A549 (cell line): ENCODE data around the gene DOCK7. TPM values are rescaled to one million over a fixed set of nuclear protein-coding genes. Genes with fewer than 3 reads are reported as not detected.

Experiments
- ATAC-seq, 2 experiments: fragments of 200-7000 bp in 1 of 2; fragments of >200 bp in 1 of 2; cut with Nextera tagmentation in 1 of 2; cut with Tn5 transposase in 1 of 2; 3 replicates each; pipeline versions ENCODE4 v1.8.0 to v1.9.1; 2018 to 2020; ENCODE audit warnings: mild to moderate bottlenecking in 1 of 2, moderate library complexity in 1 of 2
- CTCF ChIA-PET: fragments of 300-600 bp; sonication (Branson Sonifier 250); formaldehyde crosslinking; extraction: SDS; loops from one replicate; lab custom pipeline; 2021; ENCODE audit warnings: antibody characterized with exemption, inconsistent platforms; lab: Yijun Ruan, JAX
- POLR2A ChIA-PET: fragments of 350-600 bp; formaldehyde crosslinking; extraction: SDS; loops from one replicate; lab custom pipeline; 2021; ENCODE audit warnings: antibody characterized with exemption, inconsistent platforms; lab: Yijun Ruan, JAX
- DNase-seq, 2 experiments: peaks; one replicate each; pipeline versions ENCODE4 v3.0.0 to v3.0.0-alpha.2; 2011 to 2016; ENCODE audit warnings: low read depth in 1 of 2, low spot score in 1 of 2
- FAIRE-seq: peaks from 2 replicates; lab custom pipeline; 2011; peaks lifted over from hg19 to GRCh38; lab: Jason Lieb, UNC
- H3K27ac ChIP-seq, 2 experiments: fragments of >200 bp; sonication (Bioruptor Twin); formaldehyde crosslinking; 3 replicates each; pipeline ENCODE4 v1.5.1; 2016 to 2017
- H3K4me1 ChIP-seq: fragments of >200 bp; sonication (Bioruptor Twin); formaldehyde crosslinking; 3 replicates; pipeline ENCODE4 v1.6.1; 2016
- H3K4me2 ChIP-seq: fragments of >200 bp; sonication (Bioruptor Twin); formaldehyde crosslinking; 3 replicates; pipeline ENCODE4 v1.6.1; 2016
- H3K4me3 ChIP-seq: fragments of >200 bp; sonication (Bioruptor Twin); formaldehyde crosslinking; 3 replicates; pipeline ENCODE4 v1.5.1; 2016
- H3K9me3 ChIP-seq: fragments of >200 bp; sonication (Bioruptor Twin); formaldehyde crosslinking; 3 replicates; pipeline ENCODE4 v1.6.1; 2016
- BCL3 ChIP-seq: fragments of >200 bp; sonication (Bioruptor Twin); formaldehyde crosslinking; IDR thresholded peaks from 3 replicates; pipeline ENCODE4 v1.6.1; 2016
- CEBPB ChIP-seq, 2 experiments: fragments of >200 bp in 1 of 2; sonication (Bioruptor Twin) in 1 of 2; formaldehyde crosslinking in 1 of 2; IDR thresholded peaks; 2 replicates each; pipeline ENCODE4 v1.6.1; 2012 to 2016
- CHD4 ChIP-seq: fragments of 200-600 bp; sonication (generic); IDR thresholded peaks from 2 replicates; pipeline ENCODE4 v1.6.1; 2016; ENCODE audit warnings: antibody characterized with exemption, mild to moderate bottlenecking, borderline replicate concordance
- EHF ChIP-seq: fragments of 250-450 bp; sonication (Bioruptor Pico); IDR thresholded peaks from 2 replicates; pipeline ENCODE4 v1.5.0; 2020; ENCODE audit warnings: mild to moderate bottlenecking
- ESRRA ChIP-seq: fragments of 150-350 bp; IDR thresholded peaks from 2 replicates; pipeline ENCODE4 v1.6.1; 2014; ENCODE audit warnings: mild to moderate bottlenecking, low read length, borderline replicate concordance
- GATA3 ChIP-seq: IDR thresholded peaks from 2 replicates; pipeline ENCODE4 v1.6.1; 2012; ENCODE audit warnings: borderline replicate concordance
- KDM1A ChIP-seq: fragments of 200-600 bp; sonication (generic); IDR thresholded peaks from 2 replicates; pipeline ENCODE4 v1.6.1; 2016; ENCODE audit warnings: low read depth, mild to moderate bottlenecking
- KDM5A ChIP-seq: fragments of 200-600 bp; sonication (generic); IDR thresholded peaks from 2 replicates; pipeline ENCODE4 v1.6.1; 2016; ENCODE audit warnings: antibody characterized with exemption, mild to moderate bottlenecking
- NFE2L2 ChIP-seq: fragments of 150-350 bp; conservative IDR thresholded peaks from 2 replicates; pipeline ENCODE4 v1.6.1; 2014; ENCODE audit warnings: low read length
- NPAS2 ChIP-seq: fragments of 250-450 bp; sonication (Bioruptor Pico); IDR thresholded peaks from 2 replicates; pipeline ENCODE4 v1.8.0; 2022; ENCODE audit warnings: mild to moderate bottlenecking, moderate library complexity, borderline replicate concordance
- NR3C1 ChIP-seq: fragments of >200 bp; sonication (Bioruptor Twin); formaldehyde crosslinking; IDR thresholded peaks from 3 replicates; pipeline ENCODE4 v1.6.1; 2017
- PHF8 ChIP-seq: fragments of 200-600 bp; sonication (generic); IDR thresholded peaks from 2 replicates; pipeline ENCODE4 v1.6.1; 2016; ENCODE audit warnings: low read depth, mild to moderate bottlenecking, antibody characterized with exemption, moderate library complexity, borderline replicate concordance
- POLR2A ChIP-seq: IDR thresholded peaks from 2 replicates; pipeline ENCODE4 v1.6.1; 2012; ENCODE audit warnings: mild to moderate bottlenecking, low read length
- RAD21 ChIP-seq, 2 experiments: fragments of >200 bp in 1 of 2; sonication (Bioruptor Twin) in 1 of 2; formaldehyde crosslinking in 1 of 2; IDR thresholded peaks in 1 of 2; conservative IDR thresholded peaks in 1 of 2; 2 replicates in 1 of 2; 3 replicates in 1 of 2; pipeline ENCODE4 v1.6.1; 2012 to 2018; ENCODE audit warnings: inconsistent platforms in 1 of 2
- RARB ChIP-seq: fragments of 250-450 bp; sonication (Bioruptor Pico); IDR thresholded peaks from 2 replicates; pipeline ENCODE4 v1.8.0; 2021; ENCODE audit warnings: mild to moderate bottlenecking, moderate library complexity
- REST ChIP-seq: fragments of 200-600 bp; sonication (generic); IDR thresholded peaks from 2 replicates; pipeline ENCODE4 v1.6.1; 2016; ENCODE audit warnings: antibody characterized with exemption, mild to moderate bottlenecking, moderate library complexity
- RFX5 ChIP-seq: fragments of 450-650 bp; IDR thresholded peaks from 2 replicates; pipeline ENCODE4 v1.7.1; 2014; ENCODE audit warnings: antibody characterized with exemption, mild to moderate bottlenecking, moderate library complexity
- SMC3 ChIP-seq: fragments of >200 bp; sonication (Bioruptor Twin); formaldehyde crosslinking; IDR thresholded peaks from 3 replicates; pipeline ENCODE4 v1.6.1; 2018; ENCODE audit warnings: inconsistent platforms
- TP53 ChIP-seq: fragments of 250-450 bp; sonication (Bioruptor Pico); IDR thresholded peaks from 2 replicates; pipeline ENCODE4 v1.5.0; 2021; ENCODE audit warnings: mild to moderate bottlenecking, moderate library complexity
- ZC3H11A ChIP-seq: fragments of 450-650 bp; IDR thresholded peaks from 2 replicates; pipeline ENCODE4 v1.6.1; 2014; ENCODE audit warnings: antibody characterized with exemption, mild to moderate bottlenecking
- ZFP36 ChIP-seq: fragments of 450-650 bp; IDR thresholded peaks from 2 replicates; pipeline ENCODE4 v1.6.1; 2014; ENCODE audit warnings: borderline replicate concordance; ENCODE audit not compliant: partially characterized antibody
- ZNF302 ChIP-seq: fragments of 250-450 bp; sonication (Bioruptor Pico); IDR thresholded peaks from 2 replicates; pipeline ENCODE4 v1.9.0; 2021; ENCODE audit warnings: inconsistent platforms, mild to moderate bottlenecking, moderate library complexity
- WGBS: methylation state at CpG from one replicate; pipeline ENCODE4 v1.1.6; 2017; ENCODE audit errors: missing lambda C conversion rate; 5-methylcytosine and 5-hydroxymethylcytosine counted together
- polyA plus RNA-seq, 4 experiments: library from polyadenylated mRNA; depleted of rRNA in 3 of 4; stranded (reverse); fragments of >200 nt; fragmentation: RNase III in 1 of 4; extraction: RNeasy Plus Mini Kit Qiagen cat#74134 plus additional on column Dnase treatment in 1 of 4; gene quantifications; 2 replicates in 3 of 4; 3 replicates in 1 of 4; pipeline ENCODE4 v1.2.3, GENCODE V29; 2011 to 2017
- TF ChIP-seq, protein P1 (sequence below): fragments of 250-450 bp; sonication (Bioruptor Pico); IDR thresholded peaks from 2 replicates; pipeline ENCODE4 v1.5.0; 2021; ENCODE audit warnings: mild to moderate bottlenecking, moderate library complexity, borderline replicate concordance

The DOCK7 gene
- polyA plus RNA-seq, 2 of the 4 experiments (the other 2 are of a cell fraction): 25.5 to 33.3 TPM

GRCh38 chr1:62448221-62448933 lies 239.8 kb downstream of the DOCK7 start:
- CTCF ChIA-PET: interaction anchor here (0.7 kb wide), 1 partner anchor 35 kb away, joined by 3 read pairs; no protein-coding TSS in a partner anchor
- Histone ChIP-seq H3K4me2 (no peak overlapping the region), H3K4me1 (no peaks in the 10 kb centered on the region), H3K4me3 (no peak overlapping the region), H3K27ac (no peak overlapping the region), H3K9me3 (no peaks in the 10 kb centered on the region)
- DNase-seq (no peak), FAIRE-seq (no peak), ATAC-seq (no peak)
- no peak for TF ChIP-seq NPAS2 (CRISPR knock-in tag)
- no peak for TF ChIP-seq ZNF302
- TF ChIP-seq KDM1A: no peak
- TF ChIP-seq ZFP36: no peak
- no peak for TF ChIP-seq CEBPB (IDR thresholded peaks at IDR 0.05)
- no peak for TF ChIP-seq POLR2A
- POLR2A ChIA-PET: interaction anchor here (1.4 kb wide), 1 partner anchor 12 kb away, joined by 5 read pairs; no protein-coding TSS in a partner anchor
- WGBS: 96% methylated on average over 3 of the region's 3 CpGs

- Histone ChIP-seq H3K9me3 (no peaks in the 10 kb centered on the region), H3K27ac (no peak overlapping the region), H3K4me2 (no peak overlapping the region), H3K4me1 (peaks cover 9% of the 10 kb centered on the region; the same call in 2 of the 3 replicates), H3K4me3 (no peak overlapping the region)
- ATAC-seq (no peak), DNase-seq (no peak), FAIRE-seq (no peak)
- POLR2A ChIA-PET: no interaction called here
- no peak for TF ChIP-seq SMC3
- no peak for TF ChIP-seq ZC3H11A
- no peak for TF ChIP-seq CHD4
- no peak for TF ChIP-seq ZNF302
- no peak for TF ChIP-seq GATA3
- TF ChIP-seq ZFP36: no peak
- TF ChIP-seq RFX5: no peak
- TF ChIP-seq NR3C1: no peak
- no peak for TF ChIP-seq KDM5A
- no peak for TF ChIP-seq RAD21 (conservative IDR thresholded peaks at IDR 0.05 in 1 of 2, IDR thresholded peaks at IDR 0.05 in 1 of 2)
- no peak for TF ChIP-seq REST
- no peak for TF ChIP-seq PHF8
- TF ChIP-seq RARB: no peak
- TF ChIP-seq TP53 (CRISPR knock-in tag): no peak
- TF ChIP-seq ESRRA: no peak
- no peak for TF ChIP-seq BCL3
- TF ChIP-seq, protein P1, sequence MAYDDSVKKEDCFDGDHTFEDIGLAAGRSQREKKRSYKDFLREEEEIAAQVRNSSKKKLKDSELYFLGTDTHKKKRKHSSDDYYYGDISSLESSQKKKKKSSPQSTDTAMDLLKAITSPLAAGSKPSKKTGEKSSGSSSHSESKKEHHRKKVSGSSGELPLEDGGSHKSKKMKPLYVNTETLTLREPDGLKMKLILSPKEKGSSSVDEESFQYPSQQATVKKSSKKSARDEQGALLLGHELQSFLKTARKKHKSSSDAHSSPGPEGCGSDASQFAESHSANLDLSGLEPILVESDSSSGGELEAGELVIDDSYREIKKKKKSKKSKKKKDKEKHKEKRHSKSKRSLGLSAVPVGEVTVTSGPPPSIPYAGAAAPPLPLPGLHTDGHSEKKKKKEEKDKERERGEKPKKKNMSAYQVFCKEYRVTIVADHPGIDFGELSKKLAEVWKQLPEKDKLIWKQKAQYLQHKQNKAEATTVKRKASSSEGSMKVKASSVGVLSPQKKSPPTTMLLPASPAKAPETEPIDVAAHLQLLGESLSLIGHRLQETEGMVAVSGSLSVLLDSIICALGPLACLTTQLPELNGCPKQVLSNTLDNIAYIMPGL (CRISPR knock-in tag): no peak
- no peak for TF ChIP-seq NFE2L2
- TF ChIP-seq EHF (CRISPR knock-in tag): no peak
- WGBS: 97% methylated on average over 1 of the region's 1 CpG
- CTCF ChIA-PET: no interaction called here
These were observed 243.5 kb downstream of the DOCK7 start for GRCh38 chr1:62444701-62445100.
